HG02588 (cell line): ENCODE results near the gene CSGALNACT2.
"Not testable (repeated sequence)": the region's sequence is repeated elsewhere in the genome, so short reads cannot be mapped to it uniquely, and the experiment has no call there.

Experiments used
- ATAC-seq: cut with Tn5 transposase; IDR thresholded peaks from one replicate; pipeline ENCODE4 v1.9.1; 2021; ENCODE audit warnings: mild to moderate bottlenecking, moderate library complexity; ENCODE audit not compliant: unreplicated experiment

Gene CSGALNACT2, protein sequence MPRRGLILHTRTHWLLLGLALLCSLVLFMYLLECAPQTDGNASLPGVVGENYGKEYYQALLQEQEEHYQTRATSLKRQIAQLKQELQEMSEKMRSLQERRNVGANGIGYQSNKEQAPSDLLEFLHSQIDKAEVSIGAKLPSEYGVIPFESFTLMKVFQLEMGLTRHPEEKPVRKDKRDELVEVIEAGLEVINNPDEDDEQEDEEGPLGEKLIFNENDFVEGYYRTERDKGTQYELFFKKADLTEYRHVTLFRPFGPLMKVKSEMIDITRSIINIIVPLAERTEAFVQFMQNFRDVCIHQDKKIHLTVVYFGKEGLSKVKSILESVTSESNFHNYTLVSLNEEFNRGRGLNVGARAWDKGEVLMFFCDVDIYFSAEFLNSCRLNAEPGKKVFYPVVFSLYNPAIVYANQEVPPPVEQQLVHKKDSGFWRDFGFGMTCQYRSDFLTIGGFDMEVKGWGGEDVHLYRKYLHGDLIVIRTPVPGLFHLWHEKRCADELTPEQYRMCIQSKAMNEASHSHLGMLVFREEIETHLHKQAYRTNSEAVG

GRCh38 chr10:43138021-43138756, at the start of gene CSGALNACT2:
TSS of gene CSGALNACT2 (plus strand) at chr10:43138445. CDS start at chr10:43155150, 16,705 bp downstream.
- peak; percentile 73 for ATAC-seq

DNA sequence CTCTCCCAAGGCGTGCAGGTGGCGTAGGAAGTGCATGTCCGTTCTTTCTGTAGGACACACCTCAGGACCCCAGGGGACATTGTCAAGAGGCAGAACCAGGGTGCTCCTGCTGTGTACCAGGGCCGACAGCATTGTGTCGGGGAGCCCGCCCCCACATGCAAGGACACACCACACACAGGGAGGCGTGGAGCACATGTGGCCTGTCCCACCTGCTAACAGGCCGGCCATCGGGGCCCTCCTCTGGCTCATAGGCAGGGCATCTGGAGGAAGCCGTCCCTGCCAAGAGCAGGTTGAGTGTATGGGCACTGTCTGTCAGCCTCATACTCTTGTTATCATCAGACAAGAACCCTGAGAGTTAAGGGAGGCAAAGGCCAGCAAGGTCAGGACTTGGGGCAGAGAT, 48.7 kb upstream of the CSGALNACT2 start:
- ATAC-seq: no peak

GRCh38 chr10:43090188-43090587, 48.1 kb upstream of the CSGALNACT2 start:
- no peak for ATAC-seq

- no peak for ATAC-seq
Measured at GRCh38 chr10:43090664-43091063, 47.6 kb upstream of the CSGALNACT2 start.

GRCh38 chr10:43091846-43092245, 46.4 kb upstream of the CSGALNACT2 start:
- no peak for ATAC-seq

GRCh38 chr10:43093423-43094076, 44.7 kb upstream of the CSGALNACT2 start:
- no peak for ATAC-seq

- no peak for ATAC-seq
Measured at GRCh38 chr10:43094085-43094484, 44.2 kb upstream of the CSGALNACT2 start.

DNA sequence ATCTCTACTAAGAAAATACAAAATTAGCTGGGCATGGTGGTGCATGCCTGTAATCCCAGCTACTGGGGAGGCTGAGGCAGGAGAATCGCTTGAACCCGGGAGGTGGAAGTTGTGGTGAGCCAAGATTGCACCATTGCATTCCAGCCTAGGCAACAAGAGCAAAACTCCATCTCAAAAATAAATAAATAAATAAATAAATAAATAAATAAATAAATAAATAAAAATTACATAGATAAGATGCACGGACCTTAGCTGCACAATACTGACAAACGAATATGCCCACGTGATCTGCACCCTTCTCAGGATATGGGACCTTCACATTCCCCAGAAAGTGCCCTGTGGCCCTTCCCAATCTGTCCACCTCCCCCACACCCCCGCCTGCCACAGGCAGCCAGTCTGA, 38.9 kb upstream of the CSGALNACT2 start:
- not testable (repeated sequence) for ATAC-seq

DNA sequence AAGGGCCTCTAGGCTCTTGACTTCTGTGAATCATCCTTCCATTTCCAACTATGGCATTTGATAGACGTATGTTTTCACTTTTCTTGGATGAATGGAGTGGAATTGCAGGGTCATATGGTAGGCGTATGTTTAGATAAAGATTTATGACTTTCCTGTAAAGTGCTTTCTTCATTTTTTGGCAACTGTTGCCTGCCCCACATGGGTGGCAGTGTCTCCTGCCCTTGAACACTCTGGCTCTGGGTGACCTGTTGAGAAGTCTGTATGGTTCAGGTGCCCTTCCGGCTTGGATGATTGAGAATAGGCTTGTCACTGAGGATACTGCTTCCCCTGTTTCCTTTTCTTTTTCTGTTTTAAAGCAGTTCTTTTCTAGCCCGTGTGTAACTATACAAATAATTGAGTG, 38.3 kb upstream of the CSGALNACT2 start:
- ATAC-seq: no peak

GRCh38 chr10:43100366-43100765, 37.9 kb upstream of the CSGALNACT2 start:
- no peak for ATAC-seq

DNA sequence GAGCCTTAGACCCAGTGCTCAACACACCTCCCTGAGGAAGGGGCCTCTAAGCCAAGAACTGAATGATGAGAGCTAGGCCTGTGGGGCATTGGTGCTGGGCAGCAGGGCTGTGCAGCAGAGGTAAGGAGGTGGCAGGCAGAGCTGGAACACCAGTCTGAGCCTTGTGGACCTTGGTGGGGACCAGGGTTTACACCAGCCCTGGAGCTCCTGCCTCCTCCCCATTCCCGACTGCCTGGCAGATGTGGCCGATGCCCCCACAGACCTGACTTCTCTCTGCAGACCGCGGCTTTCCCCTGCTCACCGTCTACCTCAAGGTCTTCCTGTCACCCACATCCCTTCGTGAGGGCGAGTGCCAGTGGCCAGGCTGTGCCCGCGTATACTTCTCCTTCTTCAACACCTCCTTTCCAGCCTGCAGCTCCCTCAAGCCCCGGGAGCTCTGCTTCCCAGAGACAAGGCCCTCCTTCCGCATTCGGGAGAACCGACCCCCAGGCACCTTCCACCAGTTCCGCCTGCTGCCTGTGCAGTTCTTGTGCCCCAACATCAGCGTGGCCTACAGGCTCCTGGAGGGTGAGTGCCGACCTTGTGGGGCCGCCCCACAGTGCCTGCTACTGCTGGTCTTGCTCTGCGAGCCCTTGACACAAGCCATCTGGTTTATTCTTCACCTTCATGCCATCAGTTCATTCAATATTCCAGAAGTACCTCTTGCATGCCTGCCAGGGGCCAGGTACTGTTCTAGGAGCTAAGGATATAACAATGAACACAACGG, 36.0 kb upstream of the CSGALNACT2 start:
- no peak for ATAC-seq

DNA sequence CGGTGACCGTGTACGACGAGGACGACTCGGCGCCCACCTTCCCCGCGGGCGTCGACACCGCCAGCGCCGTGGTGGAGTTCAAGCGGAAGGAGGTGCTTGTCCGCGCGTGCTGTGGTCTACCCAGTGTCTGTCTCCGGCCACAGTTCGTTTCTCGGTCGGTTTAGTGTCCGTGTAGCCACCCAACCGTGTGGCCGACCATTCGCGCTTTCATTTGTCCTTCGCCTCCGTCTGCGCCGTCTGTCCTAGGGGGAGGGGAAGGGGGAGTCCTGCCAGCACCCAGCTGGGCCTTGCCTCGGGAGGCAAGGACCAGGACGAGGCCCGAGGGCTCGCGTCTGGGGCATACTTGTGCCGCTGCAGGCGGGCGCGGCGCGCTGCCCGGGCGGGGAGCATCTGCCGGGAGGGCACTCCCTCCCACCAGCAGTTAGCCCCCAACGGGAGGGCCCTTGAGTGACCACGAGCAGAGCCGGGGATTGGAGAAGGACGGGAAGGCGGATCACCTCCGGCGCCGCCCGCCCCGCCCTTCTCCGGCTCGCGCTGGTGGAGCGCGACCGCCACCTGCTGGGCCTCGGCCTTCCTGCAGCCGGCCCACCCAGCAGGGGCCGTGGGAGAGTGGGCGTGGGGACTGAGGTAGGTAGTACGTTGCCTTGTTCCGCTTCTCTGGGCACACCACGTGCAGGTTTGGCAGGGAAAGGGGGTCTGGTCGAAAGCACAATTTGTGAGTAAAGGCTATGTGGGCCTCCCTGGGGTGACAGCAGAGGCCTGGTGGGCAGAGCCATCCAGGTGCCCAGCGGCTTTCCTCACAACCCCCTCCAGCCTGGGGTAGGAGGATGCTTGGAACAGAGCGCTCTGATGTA, 32.9 kb upstream of the CSGALNACT2 start:
- peak; percentile 87 for ATAC-seq

DNA sequence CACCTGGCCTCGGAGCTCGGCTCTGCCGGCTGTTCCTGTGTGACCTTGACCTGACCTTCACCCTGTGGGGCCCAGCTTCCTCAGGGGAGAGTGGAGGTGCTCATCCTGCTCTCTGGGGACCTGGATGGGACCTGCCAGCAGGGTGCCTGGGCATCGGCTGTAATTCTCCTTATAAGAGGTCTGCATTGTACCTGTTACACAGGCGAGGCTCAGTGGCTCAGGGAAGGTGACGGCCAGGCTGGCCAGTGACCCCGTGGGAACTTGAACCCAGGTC, 32.4 kb upstream of the CSGALNACT2 start:
- no peak for ATAC-seq

- ATAC-seq: no peak
Measured at GRCh38 chr10:43106256-43107091, 31.8 kb upstream of the CSGALNACT2 start.

DNA sequence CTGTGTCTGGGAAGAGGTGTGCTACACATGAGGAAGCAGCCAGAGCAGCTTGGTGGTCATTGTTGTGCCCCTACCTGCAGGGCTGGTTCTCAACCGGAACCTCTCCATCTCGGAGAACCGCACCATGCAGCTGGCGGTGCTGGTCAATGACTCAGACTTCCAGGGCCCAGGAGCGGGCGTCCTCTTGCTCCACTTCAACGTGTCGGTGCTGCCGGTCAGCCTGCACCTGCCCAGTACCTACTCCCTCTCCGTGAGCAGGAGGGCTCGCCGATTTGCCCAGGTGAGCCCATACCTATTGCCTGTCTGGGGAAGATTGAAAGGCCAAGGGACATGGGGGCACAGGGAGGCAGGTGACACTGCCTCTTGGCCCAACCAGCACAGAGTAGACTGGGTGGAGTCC, 29.3 kb upstream of the CSGALNACT2 start:
- ATAC-seq: no peak

DNA sequence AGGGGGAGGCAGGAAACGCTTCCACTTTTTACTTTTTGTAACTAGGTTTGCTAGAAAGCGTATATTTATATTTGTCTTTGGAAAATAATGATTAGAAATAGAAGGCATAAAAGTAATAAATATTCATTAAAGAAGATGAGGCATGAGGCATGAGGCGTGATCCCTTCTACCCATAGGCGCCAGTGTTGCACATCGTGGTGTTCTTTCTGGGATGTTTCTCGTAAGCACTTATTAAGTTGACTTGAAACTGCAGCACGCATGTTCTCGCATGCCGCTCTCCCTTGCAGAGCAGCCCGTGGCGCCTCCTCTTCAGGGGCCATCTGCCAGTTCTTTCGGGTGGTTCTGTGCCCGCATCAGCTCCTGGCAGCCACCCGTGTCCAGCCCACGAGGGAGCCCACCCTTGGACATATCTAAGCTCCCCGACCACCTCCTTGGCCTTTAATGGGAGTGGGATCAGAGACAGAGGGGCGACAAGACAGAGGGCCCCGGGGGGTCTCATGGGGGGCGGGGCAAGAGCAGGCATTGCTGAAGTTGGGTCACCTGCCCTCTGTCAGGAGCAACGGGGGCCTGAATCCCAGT, 28.5 kb upstream of the CSGALNACT2 start:
- ATAC-seq: no peak

- peak; percentile 57 for ATAC-seq
Measured at GRCh38 chr10:43110338-43111071, 27.7 kb upstream of the CSGALNACT2 start.

DNA sequence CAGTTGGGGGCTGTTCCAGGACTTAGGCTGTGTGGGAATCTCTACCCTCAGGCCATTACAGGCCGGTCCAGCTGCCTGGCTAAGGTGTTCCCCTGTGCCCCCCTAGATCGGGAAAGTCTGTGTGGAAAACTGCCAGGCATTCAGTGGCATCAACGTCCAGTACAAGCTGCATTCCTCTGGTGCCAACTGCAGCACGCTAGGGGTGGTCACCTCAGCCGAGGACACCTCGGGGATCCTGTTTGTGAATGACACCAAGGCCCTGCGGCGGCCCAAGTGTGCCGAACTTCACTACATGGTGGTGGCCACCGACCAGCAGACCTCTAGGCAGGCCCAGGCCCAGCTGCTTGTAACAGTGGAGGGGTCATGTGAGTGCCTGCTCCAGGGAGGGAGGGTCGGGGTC, 27.1 kb upstream of the CSGALNACT2 start:
- ATAC-seq: no peak
